GM23338 (cell line): ENCODE data around the gene MAPK8. TPM values are rescaled to one million over a fixed set of nuclear protein-coding genes. Genes with fewer than 3 reads are reported as not detected.

Experiments
- ATAC-seq: fragments of 200-7000 bp; cut with Tn5 transposase; 3 replicates; pipeline ENCODE4 v1.9.1; 2020
- DNase-seq: peaks from one replicate; pipeline ENCODE4 v3.0.0-alpha.2; 2015; ENCODE audit warnings: low spot score
- H2AFZ ChIP-seq: fragments of 200-600 bp; sonication (generic); 2 replicates; pipeline ENCODE4 v1.8.0; 2016; ENCODE audit warnings: antibody characterized with exemption, mild to moderate bottlenecking, moderate library complexity
- H3F3A ChIP-seq: fragments of 200-600 bp; sonication (generic); replicated peaks from 2 replicates; pipeline ENCODE4 v1.8.0; 2017; ENCODE audit warnings: antibody characterized with exemption, mixed run types, low read depth
- H3K27ac ChIP-seq: fragments of 200-600 bp; sonication (generic); 2 replicates; pipeline ENCODE4 v1.6.1; 2016; ENCODE audit warnings: low read depth
- H3K27me3 ChIP-seq: fragments of 200-600 bp; sonication (generic); 2 replicates; pipeline ENCODE4 v1.8.0; 2016; ENCODE audit warnings: mild to moderate bottlenecking, mixed run types, moderate library complexity; ENCODE audit not compliant: insufficient read depth
- H3K36me3 ChIP-seq: fragments of 200-600 bp; sonication (generic); 2 replicates; pipeline ENCODE4 v1.8.0; 2016; ENCODE audit warnings: mild to moderate bottlenecking; ENCODE audit not compliant: insufficient read depth
- H3K4me1 ChIP-seq: fragments of 200-600 bp; sonication (generic); 2 replicates; pipeline ENCODE4 v1.8.0; 2016; ENCODE audit warnings: mild to moderate bottlenecking, moderate library complexity; ENCODE audit not compliant: insufficient read depth
- H3K4me2 ChIP-seq: fragments of 200-600 bp; sonication (generic); 2 replicates; pipeline ENCODE4 v1.7.1; 2017; ENCODE audit warnings: mixed run types
- H3K4me3 ChIP-seq: fragments of 200-600 bp; sonication (generic); 2 replicates; pipeline ENCODE4 v1.6.1; 2016; ENCODE audit warnings: mixed run types
- H3K79me2 ChIP-seq: fragments of 200-600 bp; sonication (generic); replicated peaks from 2 replicates; pipeline ENCODE4 v1.8.0; 2017; ENCODE audit warnings: mild to moderate bottlenecking; ENCODE audit not compliant: insufficient read depth
- H3K9me2 ChIP-seq: fragments of 200-600 bp; sonication (generic); 2 replicates; pipeline ENCODE4 v1.8.0; 2017; ENCODE audit not compliant: insufficient read depth
- H4K20me1 ChIP-seq: fragments of 200-600 bp; sonication (generic); replicated peaks from 2 replicates; pipeline ENCODE4 v1.8.0; 2017; ENCODE audit warnings: mild to moderate bottlenecking; ENCODE audit not compliant: insufficient read depth
- H3K27ac Mint-ChIP-seq: 2 replicates; pipeline ENCODE4 v1.8.0; 2020; ENCODE audit warnings: inconsistent platforms, mild to moderate bottlenecking, moderate library complexity, mixed read lengths
- H3K27me3 Mint-ChIP-seq: 3 replicates; pipeline ENCODE4 v1.8.0; 2022; ENCODE audit warnings: low read depth, mild to moderate bottlenecking, moderate library complexity, mixed read lengths, inconsistent platforms; ENCODE audit not compliant: insufficient read depth, poor library complexity
- H3K36me3 Mint-ChIP-seq: 3 replicates; pipeline ENCODE4 v1.8.0; 2021; ENCODE audit warnings: low read depth, mild to moderate bottlenecking, inconsistent platforms, moderate library complexity, mixed read lengths
- H3K4me1 Mint-ChIP-seq: 3 replicates; pipeline ENCODE4 v1.8.0; 2020; ENCODE audit warnings: mild to moderate bottlenecking, inconsistent platforms, mixed read lengths
- H3K4me3 Mint-ChIP-seq: 3 replicates; pipeline ENCODE4 v1.8.0; 2021; ENCODE audit warnings: moderate library complexity, mild to moderate bottlenecking, inconsistent platforms, mixed read lengths
- H3K9me3 Mint-ChIP-seq: 3 replicates; pipeline ENCODE4 v1.8.0; 2020; ENCODE audit warnings: moderate library complexity, mild to moderate bottlenecking, inconsistent platforms, mixed read lengths
- CREB1 ChIP-seq: fragments of 250-450 bp; sonication (Bioruptor Pico); IDR thresholded peaks from 2 replicates; pipeline ENCODE4 v1.5.0; 2020; ENCODE audit warnings: low read depth, mild to moderate bottlenecking, moderate library complexity
- JUNB ChIP-seq: IDR thresholded peaks from one replicate; pipeline ENCODE4 v1.6.1; 2016; ENCODE audit warnings: antibody characterized with exemption; ENCODE audit not compliant: unreplicated experiment
- STAT1 ChIP-seq: IDR thresholded peaks from one replicate; pipeline ENCODE4 v1.6.1; 2016; ENCODE audit warnings: antibody characterized with exemption; ENCODE audit not compliant: unreplicated experiment
- polyA plus RNA-seq: library from polyadenylated mRNA; unstranded; fragments of >200 nt; fragmentation: Nextera tagmentation; extraction: Ambion mirVana; gene quantifications from 2 replicates; pipeline ENCODE4 v1.2.1, GENCODE V29; 2016
- total RNA-seq: library from RNA; depleted of rRNA; stranded (reverse); fragments of >200 nt; shearing (Covaris generic); gene quantifications from 2 replicates; pipeline ENCODE4 v1.2.3, GENCODE V29; 2014
- TF ChIP-seq, protein P1 (sequence below): IDR thresholded peaks from one replicate; pipeline ENCODE4 v1.6.1; 2018; ENCODE audit warnings: antibody characterized with exemption; ENCODE audit not compliant: unreplicated experiment

The MAPK8 gene
- total and polyA plus RNA-seq, 2 experiments from 2014 or later, result 52.4 to 73.6 TPM

DNA sequence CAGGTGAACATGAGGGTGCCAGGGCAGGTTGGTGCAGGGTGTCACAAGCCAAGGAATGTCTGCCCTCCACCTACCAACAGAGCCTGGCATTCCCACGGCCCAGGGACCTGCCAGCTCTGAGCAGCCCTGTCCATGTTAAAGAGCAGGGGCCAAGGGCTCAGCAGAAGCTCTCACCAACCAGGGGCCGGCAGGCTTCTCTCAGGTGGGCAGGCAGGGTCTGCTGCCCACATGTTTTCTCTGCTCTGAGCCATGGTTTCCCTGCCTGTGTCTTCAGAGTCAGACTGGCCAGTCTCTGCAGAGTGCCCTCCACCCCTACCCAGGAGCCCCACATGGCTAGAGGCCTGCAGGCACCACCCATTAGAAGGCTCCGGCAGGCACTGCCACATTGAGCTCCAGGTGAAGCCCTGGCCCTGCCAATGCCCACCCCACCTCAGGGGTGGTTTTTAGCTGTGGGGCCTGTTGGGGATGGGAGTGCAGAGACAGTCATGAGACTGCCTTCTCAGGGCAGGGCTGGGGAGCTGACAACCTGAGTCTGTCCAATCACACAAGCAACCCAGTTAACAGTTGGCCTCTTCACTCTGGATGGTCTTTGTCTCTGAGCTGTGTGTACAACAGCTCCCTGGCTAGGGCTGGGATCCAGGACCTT, 162.5 kb downstream of the MAPK8 start:
- no peak for DNase-seq
- Histone ChIP-seq H3K36me3 (no peaks in the 10 kb centered on the region), H3K4me3 (no peak overlapping the region), H4K20me1 (no peaks in the 10 kb centered on the region; the same call in 1 of the 2 replicates), H3K27me3 (peaks cover 14% of the 10 kb centered on the region), H2AFZ (no peak overlapping the region), H3K9me2 (no peaks in the 10 kb centered on the region), H3K4me1 (peaks cover 7% of the 10 kb centered on the region; the same call in 1 of the 2 replicates), H3K4me2 (no peak overlapping the region), H3F3A (0 out of 2 replicates have a peak, but pooled peaks cover 3% of the 10 kb centered on the region), H3K27ac (no peak overlapping the region), H3K79me2 (no peaks in the 10 kb centered on the region)
- Mint-ChIP-seq H3K4me1 (peaks cover 19% of the 10 kb centered on the region), H3K4me3 (no peak overlapping the region), H3K27ac (no peak overlapping the region), H3K27me3 (peaks cover 9% of the 10 kb centered on the region), H3K9me3 (peaks cover 4% of the 10 kb centered on the region; the same call in 1 of the 3 replicates), H3K36me3 (peaks cover 7% of the 10 kb centered on the region; the same call in 2 of the 3 replicates)
- ATAC-seq, result no peak
- no peak for TF ChIP-seq STAT1
- TF ChIP-seq JUNB, result no peak
- no peak for TF ChIP-seq CREB1 (CRISPR knock-in tag)

DNA sequence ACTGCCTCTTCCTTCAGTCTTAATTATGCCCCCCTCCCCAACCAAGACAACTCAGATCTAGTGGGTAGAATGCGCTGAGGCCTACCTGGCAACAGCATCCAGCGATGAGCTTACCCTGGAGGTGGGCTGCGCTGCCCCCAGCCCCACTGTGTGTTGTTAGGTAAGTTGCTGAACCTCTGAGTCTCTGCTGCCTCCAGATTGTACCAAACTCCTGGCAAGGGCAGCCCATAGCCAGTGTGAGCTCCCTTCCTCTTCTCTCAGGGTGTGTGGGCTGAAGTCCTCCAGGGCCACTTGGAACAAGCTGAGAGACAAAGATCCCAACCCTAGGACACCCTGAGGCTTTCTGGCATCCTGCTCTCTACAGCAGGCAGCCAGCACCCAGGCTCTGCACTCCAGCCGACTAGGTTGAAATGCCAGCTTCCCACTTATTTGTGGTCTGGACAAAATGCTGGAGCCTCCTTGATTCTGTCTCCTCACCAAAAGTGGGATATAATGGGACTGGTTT, 163.1 kb downstream of the MAPK8 start:
- TF ChIP-seq, protein P1, sequence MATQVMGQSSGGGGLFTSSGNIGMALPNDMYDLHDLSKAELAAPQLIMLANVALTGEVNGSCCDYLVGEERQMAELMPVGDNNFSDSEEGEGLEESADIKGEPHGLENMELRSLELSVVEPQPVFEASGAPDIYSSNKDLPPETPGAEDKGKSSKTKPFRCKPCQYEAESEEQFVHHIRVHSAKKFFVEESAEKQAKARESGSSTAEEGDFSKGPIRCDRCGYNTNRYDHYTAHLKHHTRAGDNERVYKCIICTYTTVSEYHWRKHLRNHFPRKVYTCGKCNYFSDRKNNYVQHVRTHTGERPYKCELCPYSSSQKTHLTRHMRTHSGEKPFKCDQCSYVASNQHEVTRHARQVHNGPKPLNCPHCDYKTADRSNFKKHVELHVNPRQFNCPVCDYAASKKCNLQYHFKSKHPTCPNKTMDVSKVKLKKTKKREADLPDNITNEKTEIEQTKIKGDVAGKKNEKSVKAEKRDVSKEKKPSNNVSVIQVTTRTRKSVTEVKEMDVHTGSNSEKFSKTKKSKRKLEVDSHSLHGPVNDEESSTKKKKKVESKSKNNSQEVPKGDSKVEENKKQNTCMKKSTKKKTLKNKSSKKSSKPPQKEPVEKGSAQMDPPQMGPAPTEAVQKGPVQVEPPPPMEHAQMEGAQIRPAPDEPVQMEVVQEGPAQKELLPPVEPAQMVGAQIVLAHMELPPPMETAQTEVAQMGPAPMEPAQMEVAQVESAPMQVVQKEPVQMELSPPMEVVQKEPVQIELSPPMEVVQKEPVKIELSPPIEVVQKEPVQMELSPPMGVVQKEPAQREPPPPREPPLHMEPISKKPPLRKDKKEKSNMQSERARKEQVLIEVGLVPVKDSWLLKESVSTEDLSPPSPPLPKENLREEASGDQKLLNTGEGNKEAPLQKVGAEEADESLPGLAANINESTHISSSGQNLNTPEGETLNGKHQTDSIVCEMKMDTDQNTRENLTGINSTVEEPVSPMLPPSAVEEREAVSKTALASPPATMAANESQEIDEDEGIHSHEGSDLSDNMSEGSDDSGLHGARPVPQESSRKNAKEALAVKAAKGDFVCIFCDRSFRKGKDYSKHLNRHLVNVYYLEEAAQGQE, result no peak
- Mint-ChIP-seq H3K4me3 (no peak overlapping the region), H3K27me3 (peaks cover 8% of the 10 kb centered on the region), H3K9me3 (peaks cover 4% of the 10 kb centered on the region; the same call in 1 of the 3 replicates), H3K36me3 (peaks cover 7% of the 10 kb centered on the region; the same call in 2 of the 3 replicates), H3K4me1 (peaks cover 15% of the 10 kb centered on the region), H3K27ac (no peak overlapping the region)
- Histone ChIP-seq H3F3A (0 out of 2 replicates have a peak, but pooled peaks cover 3% of the 10 kb centered on the region), H3K9me2 (no peaks in the 10 kb centered on the region), H4K20me1 (no peaks in the 10 kb centered on the region; the same call in 1 of the 2 replicates), H2AFZ (no peak overlapping the region), H3K4me3 (no peak overlapping the region), H3K4me1 (peaks cover 7% of the 10 kb centered on the region; the same call in 1 of the 2 replicates), H3K27ac (no peak overlapping the region), H3K36me3 (no peaks in the 10 kb centered on the region), H3K4me2 (no peak overlapping the region), H3K79me2 (no peaks in the 10 kb centered on the region), H3K27me3 (peaks cover 14% of the 10 kb centered on the region)
- ATAC-seq, result no peak
- no peak for DNase-seq
